Thoracic aorta endothelial cell (primary cell): ENCODE measurements around the gene WNT1. TPM values are rescaled to one million over a fixed set of nuclear protein-coding genes. Genes with fewer than 3 reads are reported as not detected.

Source experiments
- small RNA-seq: library from RNA; depleted of rRNA; stranded (forward); fragments of <200 nt; gene quantifications from one replicate; pipeline ENCODE3, GENCODE V24; 2012
- total RNA-seq: library from RNA; depleted of rRNA; stranded (reverse); fragments of >200 nt; gene quantifications from 2 replicates; pipeline ENCODE4 v1.2.3, GENCODE V29; 2012

The WNT1 gene
- not detected in 2 replicates for total RNA-seq

DNA sequence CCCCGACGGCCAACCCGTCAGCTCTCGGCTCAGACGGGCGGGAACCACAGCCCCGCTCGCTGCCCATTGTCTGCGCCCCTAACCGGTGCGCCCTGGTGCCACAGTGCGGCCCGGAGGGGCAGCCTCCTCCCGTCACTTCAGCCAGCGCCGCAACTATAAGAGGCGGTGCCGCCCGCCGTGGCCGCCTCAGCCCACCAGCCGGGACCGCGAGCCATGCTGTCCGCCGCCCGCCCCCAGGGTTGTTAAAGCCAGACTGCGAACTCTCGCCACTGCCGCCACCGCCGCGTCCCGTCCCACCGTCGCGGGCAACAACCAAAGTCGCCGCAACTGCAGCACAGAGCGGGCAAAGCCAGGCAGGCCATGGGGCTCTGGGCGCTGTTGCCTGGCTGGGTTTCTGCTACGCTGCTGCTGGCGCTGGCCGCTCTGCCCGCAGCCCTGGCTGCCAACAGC, at the start of gene WNT1:
TSS of gene WNT1 (plus strand) at position 32 of the 450 bp plus-strand sequence. CDS start at position 361, 329 bp downstream.

DNA sequence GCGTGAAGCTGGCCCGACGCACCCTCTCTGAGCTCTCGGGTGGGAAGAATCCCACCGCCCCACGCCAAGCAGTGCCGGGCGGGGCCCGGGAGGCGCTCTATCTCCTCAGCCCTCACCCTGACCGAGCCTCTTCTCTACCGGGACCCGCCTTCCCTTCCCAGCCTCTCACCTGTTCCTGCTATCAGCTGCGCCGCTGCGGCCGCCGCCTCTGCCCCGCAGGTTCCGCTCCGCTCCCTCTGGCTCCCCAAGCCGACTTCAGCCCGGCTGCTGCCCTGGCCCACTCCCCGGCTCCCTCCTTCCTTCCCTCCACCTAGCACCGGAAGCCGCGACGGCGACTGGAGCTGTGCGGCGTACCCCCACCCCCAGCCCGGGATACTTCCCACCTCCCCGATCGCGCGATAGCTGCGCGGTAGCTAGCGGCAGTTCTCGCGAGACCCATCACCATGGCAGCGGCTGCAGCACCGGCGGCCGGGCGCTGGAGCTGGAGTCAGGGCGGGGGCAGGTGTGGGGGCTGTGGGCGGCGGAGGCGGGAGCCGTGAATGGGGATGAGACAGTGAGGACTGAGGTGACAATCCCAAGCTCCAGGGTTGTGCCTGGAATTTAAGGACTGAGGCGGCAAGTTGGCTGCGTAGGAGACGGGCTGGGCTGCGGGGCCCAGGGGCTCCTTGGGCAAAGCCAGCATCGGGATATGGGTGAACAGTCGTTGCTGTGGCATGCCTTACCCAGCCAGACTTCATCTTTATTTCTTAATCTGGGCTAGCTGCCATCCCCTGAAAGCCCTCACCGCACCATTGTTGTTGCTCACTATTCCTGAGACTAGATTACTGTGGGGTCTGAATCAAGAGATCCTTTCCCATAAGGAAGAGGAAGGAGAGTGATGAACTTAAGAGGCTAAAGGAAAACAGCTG, 20.7 kb upstream of the WNT1 start, which contains the start of gene ARF3:
TSS of gene ARF3 (minus strand) at position 347 of the 908 bp plus-strand sequence. CDS start 16,392 bp downstream, outside the sequence.

DNA sequence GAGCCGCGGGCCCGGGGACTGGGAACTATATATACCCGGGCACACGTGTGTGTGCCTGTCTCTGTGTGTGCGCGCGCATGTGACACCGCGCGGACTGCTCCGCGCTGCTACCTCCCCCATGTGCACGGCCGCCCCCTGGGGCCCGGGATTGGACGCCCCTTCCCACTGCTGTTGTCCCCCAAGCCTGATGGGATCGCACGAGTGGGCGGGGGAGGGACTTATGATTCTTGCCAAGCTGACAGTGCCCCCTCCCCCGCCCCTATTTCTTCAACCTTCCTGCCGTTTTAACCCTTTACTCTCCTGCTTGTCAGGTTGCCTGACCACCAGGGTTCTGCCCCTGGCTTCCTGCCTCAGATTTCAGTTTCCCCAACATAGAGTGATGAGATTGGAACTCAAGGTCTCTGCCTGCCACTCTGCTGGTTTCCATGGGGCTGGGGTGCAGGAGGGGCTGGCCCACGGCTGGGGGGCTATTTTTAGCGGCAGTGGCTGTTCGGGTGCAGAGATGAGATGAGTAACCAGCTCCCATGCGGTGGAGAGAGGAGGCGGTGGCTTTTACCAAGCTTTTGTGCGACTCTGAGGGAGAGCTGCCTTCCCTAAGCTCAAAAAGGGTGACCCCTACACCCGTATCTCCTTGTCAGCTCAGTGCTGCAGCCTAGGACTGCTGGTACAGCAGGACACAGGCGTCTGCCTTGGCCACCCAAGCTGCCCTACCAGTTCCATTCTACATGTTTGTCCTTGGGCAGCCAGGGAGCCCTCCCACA, 21.4 kb downstream of the WNT1 start, which contains the start of gene DDN:
TSS of gene DDN (minus strand) at position 5 of the 761 bp plus-strand sequence. CDS start 88 bp downstream, outside the sequence.

DNA sequence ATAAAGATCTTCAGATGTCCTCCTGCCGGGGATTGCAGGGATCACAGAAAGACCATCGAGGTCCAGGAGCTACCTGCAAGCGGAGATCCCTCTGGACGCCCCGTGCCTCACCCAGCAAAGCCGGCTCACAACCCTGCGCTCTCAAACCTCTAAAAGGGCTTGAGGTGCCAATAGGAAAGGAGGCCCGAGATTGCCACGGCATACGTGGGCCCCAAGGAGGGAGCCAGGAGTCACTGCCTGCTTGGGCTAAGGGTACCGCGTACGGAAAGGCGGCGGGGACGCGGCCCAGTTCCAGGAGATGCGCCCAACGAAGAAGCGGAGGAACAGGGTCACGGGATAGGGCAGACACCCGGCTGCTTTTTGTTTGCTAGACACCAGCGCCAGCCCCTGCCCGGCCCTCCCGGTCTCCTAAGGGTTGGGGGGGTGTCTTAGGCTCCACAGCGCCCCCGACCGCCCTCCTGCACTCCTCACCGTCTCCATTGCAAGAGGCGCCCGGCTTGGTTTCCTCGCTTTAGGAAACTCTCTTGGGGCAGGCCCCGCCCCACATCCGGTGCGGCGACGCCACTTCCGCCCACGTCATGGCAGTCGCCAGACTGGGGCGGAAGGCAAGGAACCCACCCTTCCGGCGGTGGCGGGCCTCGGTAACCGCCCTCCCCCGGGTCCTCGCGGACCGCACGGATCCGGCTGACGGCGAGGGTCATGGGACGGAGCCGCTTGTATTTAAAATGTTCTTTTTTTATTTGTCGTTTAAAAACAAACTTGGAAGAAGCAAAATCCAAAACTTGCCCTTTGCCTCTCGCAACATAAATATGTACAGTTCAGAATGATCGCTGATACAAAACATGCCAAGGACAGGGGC, 40.4 kb downstream of the WNT1 start, which contains the start of gene PRKAG1:
TSS of gene PRKAG1 (minus strand) at position 516 of the 859 bp plus-strand sequence. CDS start at position 480, 36 bp downstream.

Small RNAs within 50 kb of the gene (small RNA-seq; reads per million reads assigned to genes)
- gene RNU6-940P, result not detected

Other genes starting within 250 kb of the WNT1 start
- 29.1 and 31.9 TPM in 2 replicates for gene ADCY6, start 189.2 kb upstream of the WNT1 start, total RNA-seq
- gene CACNB3, start 159.8 kb upstream of the WNT1 start, total RNA-seq, result 23.4 and 26.6 TPM in 2 replicates
- gene DDX23, start 126.2 kb upstream of the WNT1 start, total RNA-seq, result 78.9 and 94.9 TPM in 2 replicates
- gene RND1, start 112.5 kb upstream of the WNT1 start, total RNA-seq, result 0.57 and 1.5 TPM in 2 replicates
- gene FKBP11, start 52.8 kb upstream of the WNT1 start, total RNA-seq, result 21.0 and 29.2 TPM in 2 replicates
- gene ARF3, start 20.8 kb upstream of the WNT1 start, total RNA-seq, result 83.8 and 102 TPM in 2 replicates
- 0.07 and 0.13 TPM in 2 replicates for gene WNT10B, start 6.6 kb upstream of the WNT1 start, total RNA-seq
- 0.13 and 0.29 TPM in 2 replicates for gene DDN, start 21.1 kb downstream of the WNT1 start, total RNA-seq
- 55.2 and 56.5 TPM in 2 replicates for gene PRKAG1, start 40.5 kb downstream of the WNT1 start, total RNA-seq
- 66.4 and 79.6 TPM in 2 replicates for gene KMT2D, start 82.5 kb downstream of the WNT1 start, total RNA-seq
- gene RHEBL1, start 91.7 kb downstream of the WNT1 start, total RNA-seq, result 0.66 and 1.4 TPM in 2 replicates
- gene DHH, start 116.5 kb downstream of the WNT1 start, total RNA-seq, result 5.3 and 9.0 TPM in 2 replicates
- gene LMBR1L, start 132.5 kb downstream of the WNT1 start, total RNA-seq, result 58.9 and 62.1 TPM in 2 replicates
- 2,263 and 3,197 TPM in 2 replicates for gene TUBA1B, start 153.1 kb downstream of the WNT1 start, total RNA-seq
- gene TUBA1A, start 210.8 kb downstream of the WNT1 start, total RNA-seq, result 792 and 805 TPM in 2 replicates